ENCODE measurements around the gene CFAP65.

Gene CFAP65

GRCh38 chr2:219031005-219031738 lies 10.1 kb downstream of the CFAP65 start:
- DNase-seq: no peak

GRCh38 chr2:219030177-219030940 lies 11.0 kb downstream of the CFAP65 start:
- no peak for DNase-seq

- DNase-seq: peak; percentile 73
Observed at GRCh38 chr2:219029829-219030165, 11.5 kb downstream of the CFAP65 start.

- DNase-seq: no peak
Observed at GRCh38 chr2:219028996-219029828, 12.1 kb downstream of the CFAP65 start.

GRCh38 chr2:219028141-219028540 lies 13.2 kb downstream of the CFAP65 start:
- no peak for DNase-seq

- DNase-seq: no peak
Observed at GRCh38 chr2:219027511-219028055, 13.7 kb downstream of the CFAP65 start.

- DNase-seq: no peak
Observed at GRCh38 chr2:219026946-219027345, 14.4 kb downstream of the CFAP65 start.

- no peak for DNase-seq
Observed at GRCh38 chr2:219025637-219026585, 15.4 kb downstream of the CFAP65 start.

- no peak for DNase-seq
Observed at GRCh38 chr2:219024059-219024458, 17.3 kb downstream of the CFAP65 start.

- no peak for DNase-seq
Observed at GRCh38 chr2:219023045-219023605, 18.2 kb downstream of the CFAP65 start.

GRCh38 chr2:219022616-219023015 lies 18.7 kb downstream of the CFAP65 start:
- DNase-seq: no peak

- DNase-seq: no peak
Observed at GRCh38 chr2:219022041-219022440, 19.3 kb downstream of the CFAP65 start.

GRCh38 chr2:219021591-219021990 lies 19.7 kb downstream of the CFAP65 start:
- DNase-seq: no peak

- DNase-seq: no peak
Observed at GRCh38 chr2:219020604-219021365, 20.5 kb downstream of the CFAP65 start.

GRCh38 chr2:219019436-219019835 lies 21.9 kb downstream of the CFAP65 start:
- DNase-seq: no peak

GRCh38 chr2:219018726-219019125 lies 22.6 kb downstream of the CFAP65 start:
- no peak for DNase-seq

GRCh38 chr2:219018286-219018685 lies 23.0 kb downstream of the CFAP65 start:
- no peak for DNase-seq

GRCh38 chr2:219017201-219017931 lies 23.9 kb downstream of the CFAP65 start:
- no peak for DNase-seq

GRCh38 chr2:219016721-219017120 lies 24.6 kb downstream of the CFAP65 start:
- DNase-seq: no peak

- no peak for DNase-seq
Observed at GRCh38 chr2:219010873-219011272, 30.4 kb downstream of the CFAP65 start.
